ENCODE results near the gene SCP2.

- TF ChIP-seq CTCF (IDR thresholded peaks at IDR 0.05) (no peak), POLR2A (IDR thresholded peaks at IDR 0.05) (no peak)
Measured at GRCh38 chr1:53031732-53032131, 104.7 kb downstream of the SCP2 start.
